Astrocyte of the spinal cord (primary cell): ENCODE data around the gene IRF8.

ENCODE experiments used
- DNase-seq: peaks from one replicate; pipeline ENCODE4 v3.0.0; 2011; ENCODE audit warnings: low read depth, low spot score
- H3K4me3 ChIP-seq: 2 replicates; pipeline ENCODE4 v1.5.1; 2011; ENCODE audit warnings: low read depth, mild to moderate bottlenecking, low read length, moderate library complexity
- in situ Hi-C: cut with HindIII; loops from 2 replicates; pipeline ENCODE4 v1.10.0; 2017; ENCODE audit warnings: low sequenced_read_pairs
- TF ChIP-seq, protein P1 (sequence below): IDR thresholded peaks from 2 replicates; pipeline ENCODE4 v1.5.1; 2012; ENCODE audit warnings: low read depth, mild to moderate bottlenecking, low read length, inconsistent platforms

Gene IRF8

DNA sequence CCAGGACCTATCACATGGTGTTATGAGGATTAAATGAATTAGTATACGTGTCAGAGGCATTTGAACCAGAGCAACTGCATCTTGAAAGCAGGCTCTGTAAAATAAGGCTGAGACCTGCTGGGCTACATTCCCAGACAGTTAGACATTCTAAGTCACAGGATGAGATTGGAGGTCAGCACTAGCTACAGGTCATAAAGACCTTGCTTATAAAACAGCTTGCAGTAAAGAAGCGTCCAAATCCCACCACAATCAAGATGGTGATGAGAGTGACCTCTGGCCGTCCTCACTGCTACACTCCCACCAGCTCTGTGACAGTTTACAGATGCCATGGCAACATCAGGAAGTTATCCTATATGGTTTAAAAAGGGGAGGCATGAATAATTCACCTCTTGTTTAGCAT is 71.8 kb downstream of the IRF8 start:
- no peak for DNase-seq
- in situ Hi-C loops = no loop called here
- TF ChIP-seq, protein P1, sequence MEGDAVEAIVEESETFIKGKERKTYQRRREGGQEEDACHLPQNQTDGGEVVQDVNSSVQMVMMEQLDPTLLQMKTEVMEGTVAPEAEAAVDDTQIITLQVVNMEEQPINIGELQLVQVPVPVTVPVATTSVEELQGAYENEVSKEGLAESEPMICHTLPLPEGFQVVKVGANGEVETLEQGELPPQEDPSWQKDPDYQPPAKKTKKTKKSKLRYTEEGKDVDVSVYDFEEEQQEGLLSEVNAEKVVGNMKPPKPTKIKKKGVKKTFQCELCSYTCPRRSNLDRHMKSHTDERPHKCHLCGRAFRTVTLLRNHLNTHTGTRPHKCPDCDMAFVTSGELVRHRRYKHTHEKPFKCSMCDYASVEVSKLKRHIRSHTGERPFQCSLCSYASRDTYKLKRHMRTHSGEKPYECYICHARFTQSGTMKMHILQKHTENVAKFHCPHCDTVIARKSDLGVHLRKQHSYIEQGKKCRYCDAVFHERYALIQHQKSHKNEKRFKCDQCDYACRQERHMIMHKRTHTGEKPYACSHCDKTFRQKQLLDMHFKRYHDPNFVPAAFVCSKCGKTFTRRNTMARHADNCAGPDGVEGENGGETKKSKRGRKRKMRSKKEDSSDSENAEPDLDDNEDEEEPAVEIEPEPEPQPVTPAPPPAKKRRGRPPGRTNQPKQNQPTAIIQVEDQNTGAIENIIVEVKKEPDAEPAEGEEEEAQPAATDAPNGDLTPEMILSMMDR = no peak
- H3K4me3 ChIP-seq = no peak overlapping the region
